Epidermal melanocyte (primary cell): ENCODE results near the gene PTGR3.

Source experiments
- DNase-seq: peaks from one replicate; pipeline ENCODE4 v3.0.0; 2011; ENCODE audit warnings: low spot score; ENCODE audit not compliant: insufficient read length

PTGR3 gene

GRCh38 chr18:75238100-75238499 is 29.2 kb upstream of the PTGR3 start:
- DNase-seq: no peak

- no peak for DNase-seq
Measured at GRCh38 chr18:75235896-75236295, 27.0 kb upstream of the PTGR3 start.

- DNase-seq: no peak
Measured at GRCh38 chr18:75234901-75235300, 26.0 kb upstream of the PTGR3 start.

GRCh38 chr18:75231053-75231406 is 22.1 kb upstream of the PTGR3 start:
- DNase-seq: no peak

- DNase-seq: no peak
Measured at GRCh38 chr18:75230163-75231052, 21.5 kb upstream of the PTGR3 start.

GRCh38 chr18:75229437-75229836 is 20.5 kb upstream of the PTGR3 start:
- DNase-seq: no peak

- no peak for DNase-seq
Measured at GRCh38 chr18:75228967-75229366, 20.0 kb upstream of the PTGR3 start.

GRCh38 chr18:75227535-75228296 is 18.8 kb upstream of the PTGR3 start:
- no peak for DNase-seq

- no peak for DNase-seq
Measured at GRCh38 chr18:75226956-75227316, 18.0 kb upstream of the PTGR3 start.

- no peak for DNase-seq
Measured at GRCh38 chr18:75226286-75226955, 17.5 kb upstream of the PTGR3 start.

- no peak for DNase-seq
Measured at GRCh38 chr18:75223687-75224347, 14.9 kb upstream of the PTGR3 start.

- no peak for DNase-seq
Measured at GRCh38 chr18:75222407-75222806, 13.5 kb upstream of the PTGR3 start.

- no peak for DNase-seq
Measured at GRCh38 chr18:75221897-75222296, 13.0 kb upstream of the PTGR3 start.

- no peak for DNase-seq
Measured at GRCh38 chr18:75221397-75221796, 12.5 kb upstream of the PTGR3 start.

GRCh38 chr18:75220551-75221355 is 11.8 kb upstream of the PTGR3 start:
- no peak for DNase-seq

- no peak for DNase-seq
Measured at GRCh38 chr18:75219745-75220375, 10.9 kb upstream of the PTGR3 start.

GRCh38 chr18:75218065-75218923 is 9.4 kb upstream of the PTGR3 start:
- no peak for DNase-seq

- DNase-seq: no peak
Measured at GRCh38 chr18:75216911-75217689, 8.2 kb upstream of the PTGR3 start.
